Hepatocyte (in vitro differentiated cells): ENCODE data around the gene KLHL24. TPM values are rescaled to one million over a fixed set of nuclear protein-coding genes. Genes with fewer than 3 reads are reported as not detected.

ENCODE experiments used
- DNase-seq: peaks from one replicate; pipeline ENCODE4 v3.0.0-alpha.2; 2016; ENCODE audit warnings: low spot score
- H2AFZ ChIP-seq: fragments of 200-600 bp; sonication (generic); 2 replicates; pipeline ENCODE4 v1.6.0; 2016; ENCODE audit warnings: antibody characterized with exemption, mild to moderate bottlenecking
- H3K27ac ChIP-seq: fragments of 200-600 bp; sonication (generic); 2 replicates; pipeline ENCODE4 v1.5.1; 2016; ENCODE audit warnings: mild to moderate bottlenecking
- H3K27me3 ChIP-seq: fragments of 200-600 bp; sonication (generic); 2 replicates; pipeline ENCODE4 v1.6.1; 2016
- H3K36me3 ChIP-seq: fragments of 200-600 bp; sonication (generic); replicated peaks from 2 replicates; pipeline ENCODE4 v1.5.1; 2016; ENCODE audit warnings: low read depth; ENCODE audit not compliant: insufficient read depth
- H3K4me1 ChIP-seq: fragments of 200-600 bp; sonication (generic); 2 replicates; pipeline ENCODE4 v1.5.1; 2016; ENCODE audit warnings: mild to moderate bottlenecking, moderate library complexity; ENCODE audit not compliant: insufficient read depth
- H3K4me2 ChIP-seq: fragments of 200-600 bp; sonication (generic); 2 replicates; pipeline ENCODE4 v1.6.0; 2016
- H3K4me3 ChIP-seq: fragments of 200-600 bp; sonication (generic); 2 replicates; pipeline ENCODE4 v1.5.1; 2016; ENCODE audit warnings: mild to moderate bottlenecking
- H3K79me2 ChIP-seq: fragments of 200-600 bp; sonication (generic); 2 replicates; pipeline ENCODE4 v1.6.0; 2017; ENCODE audit warnings: mild to moderate bottlenecking
- H3K9me2 ChIP-seq: fragments of 200-600 bp; sonication (generic); replicated peaks from 2 replicates; pipeline ENCODE4 v1.6.0; 2017; ENCODE audit warnings: mild to moderate bottlenecking; ENCODE audit not compliant: insufficient read depth
- H3K9me3 ChIP-seq: fragments of 200-600 bp; sonication (generic); 2 replicates; pipeline ENCODE4 v1.5.1; 2016; ENCODE audit warnings: low read depth, mild to moderate bottlenecking
- H4K20me1 ChIP-seq: fragments of 200-600 bp; sonication (generic); 2 replicates; pipeline ENCODE4 v1.6.0; 2016; ENCODE audit warnings: mild to moderate bottlenecking; ENCODE audit not compliant: insufficient read depth, poor library complexity, severe bottlenecking
- CTCF ChIP-seq: fragments of 200-600 bp; sonication (generic); IDR thresholded peaks from 2 replicates; pipeline ENCODE4 v1.5.1; 2016; ENCODE audit warnings: antibody characterized with exemption, mild to moderate bottlenecking; ENCODE audit not compliant: poor library complexity
- EZH2 ChIP-seq: fragments of 200-600 bp; sonication (generic); IDR thresholded peaks from 2 replicates; pipeline ENCODE4 v1.6.1; 2016; ENCODE audit warnings: antibody characterized with exemption, mild to moderate bottlenecking, borderline replicate concordance
- EZH2phosphoT487 ChIP-seq: fragments of 200-600 bp; sonication (generic); IDR thresholded peaks from one replicate; pipeline ENCODE4 v1.6.1; 2018; ENCODE audit warnings: antibody characterized with exemption, mild to moderate bottlenecking, low read depth, moderate library complexity; ENCODE audit not compliant: unreplicated experiment, severe bottlenecking
- WGBS: methylation state at CpG from one replicate; pipeline ENCODE4 v1.1.6; 2016; ENCODE audit warnings: low lambda C conversion rate; ENCODE audit errors: missing lambda C conversion rate; 5-methylcytosine and 5-hydroxymethylcytosine counted together
- polyA plus RNA-seq: library from polyadenylated mRNA; unstranded; fragments of >200 nt; fragmentation: Nextera tagmentation; extraction: Ambion mirVana; gene quantifications from 2 replicates; pipeline ENCODE4 v1.2.1, GENCODE V29; 2016
- total RNA-seq: library from RNA; depleted of rRNA; stranded (reverse); fragments of >200 nt; gene quantifications from 2 replicates; pipeline ENCODE4 v1.2.3, GENCODE V29; 2014

KLHL24 gene
- total and polyA plus RNA-seq, 2 experiments from 2014 or later = 29.6 to 107 TPM

- no peaks in the 10 kb centered on the region for H3K9me2 ChIP-seq
- no peak for DNase-seq
- no peaks in the 10 kb centered on the region for H3K79me2 ChIP-seq
- H3K4me1 ChIP-seq = no peaks in the 10 kb centered on the region
- no peaks in the 10 kb centered on the region for H4K20me1 ChIP-seq
- no peak overlapping the region for H3K4me2 ChIP-seq
- TF ChIP-seq EZH2 = no peak
- TF ChIP-seq CTCF = no peak
- TF ChIP-seq EZH2phosphoT487 = no peak
- no peaks in the 10 kb centered on the region for H3K9me3 ChIP-seq
- H3K36me3 ChIP-seq = no peaks in the 10 kb centered on the region
- H2AFZ ChIP-seq = no peak overlapping the region
- H3K27me3 ChIP-seq = no peaks in the 10 kb centered on the region
- 92% methylated on average over 1 of the region's 1 CpG for WGBS
- H3K27ac ChIP-seq = no peak overlapping the region
- H3K4me3 ChIP-seq = no peak overlapping the region
Measured at GRCh38 chr3:183728204-183728603, 92.8 kb downstream of the KLHL24 start.

GRCh38 chr3:183730361-183730760 lies 94.9 kb downstream of the KLHL24 start:
- TF ChIP-seq CTCF (no peak), EZH2phosphoT487 (no peak), EZH2 (no peak)
- DNase-seq = no peak
- 71% methylated on average over 2 of the region's 2 CpGs for WGBS
- Histone ChIP-seq H3K9me2 (no peaks in the 10 kb centered on the region), H3K27me3 (no peaks in the 10 kb centered on the region), H3K4me2 (no peak overlapping the region), H3K9me3 (no peaks in the 10 kb centered on the region), H3K4me1 (no peaks in the 10 kb centered on the region), H3K79me2 (no peaks in the 10 kb centered on the region), H3K27ac (no peak overlapping the region), H2AFZ (no peak overlapping the region), H3K4me3 (no peak overlapping the region), H3K36me3 (no peaks in the 10 kb centered on the region), H4K20me1 (no peaks in the 10 kb centered on the region)

- no peak overlapping the region for H3K27ac ChIP-seq
- no peak overlapping the region for H3K4me3 ChIP-seq
- H3K9me3 ChIP-seq = no peaks in the 10 kb centered on the region
- WGBS = 94% methylated on average over 5 of the region's 5 CpGs
- no peak overlapping the region for H2AFZ ChIP-seq
- no peaks in the 10 kb centered on the region for H4K20me1 ChIP-seq
- H3K4me2 ChIP-seq = no peak overlapping the region
- TF ChIP-seq EZH2phosphoT487 (no peak), CTCF (no peak), EZH2 (no peak)
- no peaks in the 10 kb centered on the region for H3K4me1 ChIP-seq
- H3K36me3 ChIP-seq = no peaks in the 10 kb centered on the region
- H3K27me3 ChIP-seq = no peaks in the 10 kb centered on the region
- no peaks in the 10 kb centered on the region for H3K9me2 ChIP-seq
- DNase-seq = peak; percentile 35
- no peaks in the 10 kb centered on the region for H3K79me2 ChIP-seq
Measured at GRCh38 chr3:183731611-183732010, 96.2 kb downstream of the KLHL24 start.

GRCh38 chr3:183733553-183733952 lies 98.1 kb downstream of the KLHL24 start:
- Histone ChIP-seq H3K4me3 (no peak overlapping the region), H3K9me2 (no peaks in the 10 kb centered on the region), H3K27me3 (no peaks in the 10 kb centered on the region), H3K27ac (no peak overlapping the region), H3K4me2 (no peak overlapping the region), H3K36me3 (no peaks in the 10 kb centered on the region), H4K20me1 (no peaks in the 10 kb centered on the region), H3K79me2 (no peaks in the 10 kb centered on the region), H3K9me3 (no peaks in the 10 kb centered on the region), H2AFZ (no peak overlapping the region), H3K4me1 (no peaks in the 10 kb centered on the region)
- no peak for DNase-seq
- TF ChIP-seq EZH2phosphoT487 (no peak), CTCF (no peak), EZH2 (no peak)
- 86% methylated on average over 7 of the region's 7 CpGs for WGBS
